Hepatocyte (in vitro differentiated cells): ENCODE results near the gene FAM210A.

Source experiments
- EZH2 ChIP-seq: fragments of 200-600 bp; sonication (generic); IDR thresholded peaks from 2 replicates; pipeline ENCODE4 v1.6.1; 2016; ENCODE audit warnings: antibody characterized with exemption, mild to moderate bottlenecking, borderline replicate concordance
- EZH2phosphoT487 ChIP-seq: fragments of 200-600 bp; sonication (generic); IDR thresholded peaks from one replicate; pipeline ENCODE4 v1.6.1; 2018; ENCODE audit warnings: antibody characterized with exemption, mild to moderate bottlenecking, low read depth, moderate library complexity; ENCODE audit not compliant: unreplicated experiment, severe bottlenecking
- TF ChIP-seq, protein P1 (sequence below): fragments of 200-600 bp; sonication (generic); IDR thresholded peaks from 2 replicates; pipeline ENCODE4 v1.5.1; 2016; ENCODE audit warnings: antibody characterized with exemption, mild to moderate bottlenecking; ENCODE audit not compliant: poor library complexity

GRCh38 chr18:13745696-13746095 lies 19.3 kb upstream of the FAM210A start:
- TF ChIP-seq EZH2 (no peak), EZH2phosphoT487 (no peak)
- TF ChIP-seq, protein P1, sequence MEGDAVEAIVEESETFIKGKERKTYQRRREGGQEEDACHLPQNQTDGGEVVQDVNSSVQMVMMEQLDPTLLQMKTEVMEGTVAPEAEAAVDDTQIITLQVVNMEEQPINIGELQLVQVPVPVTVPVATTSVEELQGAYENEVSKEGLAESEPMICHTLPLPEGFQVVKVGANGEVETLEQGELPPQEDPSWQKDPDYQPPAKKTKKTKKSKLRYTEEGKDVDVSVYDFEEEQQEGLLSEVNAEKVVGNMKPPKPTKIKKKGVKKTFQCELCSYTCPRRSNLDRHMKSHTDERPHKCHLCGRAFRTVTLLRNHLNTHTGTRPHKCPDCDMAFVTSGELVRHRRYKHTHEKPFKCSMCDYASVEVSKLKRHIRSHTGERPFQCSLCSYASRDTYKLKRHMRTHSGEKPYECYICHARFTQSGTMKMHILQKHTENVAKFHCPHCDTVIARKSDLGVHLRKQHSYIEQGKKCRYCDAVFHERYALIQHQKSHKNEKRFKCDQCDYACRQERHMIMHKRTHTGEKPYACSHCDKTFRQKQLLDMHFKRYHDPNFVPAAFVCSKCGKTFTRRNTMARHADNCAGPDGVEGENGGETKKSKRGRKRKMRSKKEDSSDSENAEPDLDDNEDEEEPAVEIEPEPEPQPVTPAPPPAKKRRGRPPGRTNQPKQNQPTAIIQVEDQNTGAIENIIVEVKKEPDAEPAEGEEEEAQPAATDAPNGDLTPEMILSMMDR: no peak
